GM12865 (cell line): ENCODE data around the gene CCDC34.
"Not testable (repeated sequence)": the region's sequence is repeated elsewhere in the genome, so short reads cannot be mapped to it uniquely, and the experiment has no call there.

ENCODE experiments used
- DNase-seq: peaks from one replicate; pipeline ENCODE4 v3.0.0; 2010; ENCODE audit warnings: low read depth
- H3K4me3 ChIP-seq: 2 replicates; pipeline ENCODE4 v1.5.1; 2011; ENCODE audit warnings: mild to moderate bottlenecking, low read depth, low read length, control low read depth
- TF ChIP-seq, protein P1 (sequence below): IDR thresholded peaks from 2 replicates; pipeline ENCODE4 v1.5.1; 2011; ENCODE audit warnings: low read length, control low read depth, low read depth, inconsistent platforms; ENCODE audit not compliant: insufficient read depth; ENCODE audit errors: missing control alignments

CCDC34 gene

GRCh38 chr11:27348340-27348873 lies 14.6 kb downstream of the CCDC34 start:
- no peak overlapping the region for H3K4me3 ChIP-seq
- TF ChIP-seq, protein P1, sequence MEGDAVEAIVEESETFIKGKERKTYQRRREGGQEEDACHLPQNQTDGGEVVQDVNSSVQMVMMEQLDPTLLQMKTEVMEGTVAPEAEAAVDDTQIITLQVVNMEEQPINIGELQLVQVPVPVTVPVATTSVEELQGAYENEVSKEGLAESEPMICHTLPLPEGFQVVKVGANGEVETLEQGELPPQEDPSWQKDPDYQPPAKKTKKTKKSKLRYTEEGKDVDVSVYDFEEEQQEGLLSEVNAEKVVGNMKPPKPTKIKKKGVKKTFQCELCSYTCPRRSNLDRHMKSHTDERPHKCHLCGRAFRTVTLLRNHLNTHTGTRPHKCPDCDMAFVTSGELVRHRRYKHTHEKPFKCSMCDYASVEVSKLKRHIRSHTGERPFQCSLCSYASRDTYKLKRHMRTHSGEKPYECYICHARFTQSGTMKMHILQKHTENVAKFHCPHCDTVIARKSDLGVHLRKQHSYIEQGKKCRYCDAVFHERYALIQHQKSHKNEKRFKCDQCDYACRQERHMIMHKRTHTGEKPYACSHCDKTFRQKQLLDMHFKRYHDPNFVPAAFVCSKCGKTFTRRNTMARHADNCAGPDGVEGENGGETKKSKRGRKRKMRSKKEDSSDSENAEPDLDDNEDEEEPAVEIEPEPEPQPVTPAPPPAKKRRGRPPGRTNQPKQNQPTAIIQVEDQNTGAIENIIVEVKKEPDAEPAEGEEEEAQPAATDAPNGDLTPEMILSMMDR, result no peak
- DNase-seq, result no peak

DNA sequence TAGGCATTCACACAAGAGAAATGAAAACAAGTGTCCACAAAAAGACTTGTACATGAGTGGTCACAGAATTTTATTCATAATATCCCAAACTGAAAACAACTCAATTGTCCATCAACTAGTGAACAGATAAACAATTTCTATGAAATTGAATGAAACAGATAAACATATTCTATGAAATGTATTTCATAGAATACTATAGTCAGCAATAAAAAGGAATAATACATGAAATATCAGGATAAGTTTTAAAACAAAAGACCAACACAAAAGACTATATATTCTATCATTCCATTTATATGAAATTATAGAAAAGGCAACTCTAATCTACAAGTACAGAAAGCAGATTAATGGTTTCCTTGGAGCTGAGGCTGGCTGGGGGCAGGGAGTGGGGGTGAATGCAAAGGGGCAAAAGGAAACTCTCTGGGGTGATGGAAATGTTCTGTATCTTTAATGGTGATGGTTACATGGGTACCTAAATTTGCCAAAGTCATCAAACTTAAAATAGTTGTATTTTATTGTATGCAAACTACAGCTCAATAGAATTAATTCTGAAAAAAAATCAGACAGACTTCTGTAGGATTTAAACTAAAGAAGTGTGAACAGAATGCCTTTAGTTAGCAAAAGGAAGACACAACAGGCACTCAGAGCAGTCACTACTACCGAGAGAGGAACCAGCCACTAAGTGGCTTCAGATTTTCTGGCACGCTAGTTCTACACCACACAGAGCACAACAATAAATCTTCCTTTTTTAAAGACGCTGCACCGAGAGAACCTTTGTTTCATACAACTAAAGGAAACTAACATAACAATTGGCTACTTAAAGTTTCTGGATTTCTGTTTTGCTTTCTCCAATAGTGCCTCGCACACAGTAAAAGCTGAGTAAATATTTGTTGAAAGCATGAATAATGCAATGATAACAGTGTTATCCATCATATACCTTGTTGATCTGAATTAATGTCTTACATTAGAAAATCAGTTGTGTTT lies 15.4 kb downstream of the CCDC34 start:
- TF ChIP-seq, protein P1, result no peak
- no peak overlapping the region for H3K4me3 ChIP-seq
- no peak for DNase-seq

DNA sequence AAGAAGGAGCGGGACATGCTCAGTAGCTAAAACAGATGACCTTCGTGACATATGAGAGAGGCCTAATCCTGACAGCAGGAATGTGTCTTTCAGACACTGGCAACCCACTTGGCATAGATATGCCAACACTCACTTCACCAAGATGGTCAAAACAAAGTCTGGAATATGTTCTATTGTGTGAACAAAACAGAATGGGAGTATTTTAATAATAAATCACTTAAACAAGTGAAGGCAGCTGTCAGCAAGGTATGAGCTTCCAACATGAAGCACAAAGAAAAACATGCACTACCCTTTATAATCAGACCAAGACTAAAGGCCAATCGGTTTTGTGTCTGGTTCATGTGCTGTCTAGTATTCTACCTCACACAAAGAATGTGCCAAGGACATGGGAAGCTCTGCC lies 23.1 kb downstream of the CCDC34 start:
- H3K4me3 ChIP-seq, result no peak overlapping the region
- TF ChIP-seq, protein P1, result no peak
- DNase-seq, result no peak

DNA sequence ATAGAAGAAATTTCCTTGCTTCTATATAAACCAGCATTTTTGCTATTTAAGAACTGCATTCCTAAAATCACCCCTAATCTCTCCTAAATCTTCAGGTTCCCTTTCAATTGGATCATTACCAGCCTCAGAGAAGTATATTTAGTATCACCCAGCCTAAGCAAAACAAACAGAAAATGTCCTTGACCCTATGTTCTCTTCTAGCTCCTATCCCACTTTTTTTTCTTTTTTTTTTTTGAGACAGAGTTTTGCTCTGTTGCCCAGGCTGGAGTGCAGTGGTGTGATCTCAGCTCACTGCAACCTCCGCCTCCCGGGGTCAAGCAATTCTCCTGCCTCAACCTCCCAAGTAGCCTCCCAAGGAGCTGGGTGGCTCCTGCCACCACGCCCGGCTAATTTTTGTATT lies 28.3 kb downstream of the CCDC34 start:
- H3K4me3 ChIP-seq, DNase-seq: not testable (repeated sequence)

- H3K4me3 ChIP-seq, result no peak overlapping the region
- no peak for DNase-seq
- TF ChIP-seq, protein P1, result no peak
These were observed 31.0 kb downstream of the CCDC34 start for GRCh38 chr11:27331981-27332380.

GRCh38 chr11:27330633-27331270 lies 32.3 kb downstream of the CCDC34 start:
- no peak overlapping the region for H3K4me3 ChIP-seq
- DNase-seq, result no peak
- TF ChIP-seq, protein P1, result no peak
